Liver (tissue), 3 donors: ENCODE results near the gene TTC23.

Experiments
- FOXA1 ChIP-seq: IDR thresholded peaks from 2 replicates; pipeline ENCODE4 v1.6.1; 2016; ENCODE audit warnings: antibody characterized with exemption
- HNF4A ChIP-seq, 2 donors: conservative IDR thresholded peaks; 2 replicates each; pipeline ENCODE4 v1.6.1; 2016; ENCODE audit warnings: antibody characterized with exemption in 2 of 2, mild to moderate bottlenecking in 2 of 2
- REST ChIP-seq: IDR thresholded peaks from 2 replicates; pipeline ENCODE4 v1.6.1; 2016; ENCODE audit warnings: antibody characterized with exemption, mild to moderate bottlenecking
- RXRA ChIP-seq, 2 donors: IDR thresholded peaks; 2 replicates each; pipeline ENCODE4 v1.6.1; 2017 to 2018; ENCODE audit warnings: antibody characterized with exemption in 2 of 2, mild to moderate bottlenecking in 1 of 2
- YY1 ChIP-seq: IDR thresholded peaks from 2 replicates; pipeline ENCODE4 v1.6.1; 2016; ENCODE audit warnings: antibody characterized with exemption, mild to moderate bottlenecking
- TF ChIP-seq, protein P1 (sequence below): fragments of 150-350 bp; IDR thresholded peaks from 2 replicates; pipeline ENCODE4 v1.5.1; 2017; ENCODE audit warnings: improper control_type of control experiment, low read depth, low read length; ENCODE audit not compliant: missing input control
- TF ChIP-seq, protein P2 (sequence below): IDR thresholded peaks from 2 replicates; pipeline ENCODE4 v1.6.1; 2016; ENCODE audit warnings: antibody characterized with exemption
- donor health status: healthy.
- donor health status: healthy.

GRCh38 chr15:99137111-99137546, 112.3 kb downstream of the TTC23 start:
- TF ChIP-seq FOXA1 (no peak), HNF4A (conservative IDR thresholded peaks at IDR 0.05) (no peak), REST (no peak), RXRA (IDR thresholded peaks at IDR 0.05) (no peak), YY1 (no peak)
- TF ChIP-seq, protein P1, sequence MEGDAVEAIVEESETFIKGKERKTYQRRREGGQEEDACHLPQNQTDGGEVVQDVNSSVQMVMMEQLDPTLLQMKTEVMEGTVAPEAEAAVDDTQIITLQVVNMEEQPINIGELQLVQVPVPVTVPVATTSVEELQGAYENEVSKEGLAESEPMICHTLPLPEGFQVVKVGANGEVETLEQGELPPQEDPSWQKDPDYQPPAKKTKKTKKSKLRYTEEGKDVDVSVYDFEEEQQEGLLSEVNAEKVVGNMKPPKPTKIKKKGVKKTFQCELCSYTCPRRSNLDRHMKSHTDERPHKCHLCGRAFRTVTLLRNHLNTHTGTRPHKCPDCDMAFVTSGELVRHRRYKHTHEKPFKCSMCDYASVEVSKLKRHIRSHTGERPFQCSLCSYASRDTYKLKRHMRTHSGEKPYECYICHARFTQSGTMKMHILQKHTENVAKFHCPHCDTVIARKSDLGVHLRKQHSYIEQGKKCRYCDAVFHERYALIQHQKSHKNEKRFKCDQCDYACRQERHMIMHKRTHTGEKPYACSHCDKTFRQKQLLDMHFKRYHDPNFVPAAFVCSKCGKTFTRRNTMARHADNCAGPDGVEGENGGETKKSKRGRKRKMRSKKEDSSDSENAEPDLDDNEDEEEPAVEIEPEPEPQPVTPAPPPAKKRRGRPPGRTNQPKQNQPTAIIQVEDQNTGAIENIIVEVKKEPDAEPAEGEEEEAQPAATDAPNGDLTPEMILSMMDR, result no peak
- TF ChIP-seq, protein P2, sequence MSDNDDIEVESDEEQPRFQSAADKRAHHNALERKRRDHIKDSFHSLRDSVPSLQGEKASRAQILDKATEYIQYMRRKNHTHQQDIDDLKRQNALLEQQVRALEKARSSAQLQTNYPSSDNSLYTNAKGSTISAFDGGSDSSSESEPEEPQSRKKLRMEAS, result no peak
